Upper lobe of left lung (tissue), 6 donors: ENCODE results near the gene SLC25A1. TPM values are rescaled to one million over a fixed set of nuclear protein-coding genes. Genes with fewer than 3 reads are reported as not detected.
A peak's percentile ranks its signal among the peaks of the same experiment; 100 is the strongest.

Experiments
- ATAC-seq, 2 donors: fragments of 200-7000 bp; cut with Tn5 transposase; one replicate each; pipeline ENCODE4 v1.9.1; 2022; ENCODE audit warnings: mild to moderate bottlenecking in 2 of 2, moderate library complexity in 2 of 2; ENCODE audit not compliant: low FRiP score in 2 of 2
- DNase-seq, 2 donors: peaks; one replicate each; pipeline ENCODE4 v3.0.0-alpha.2; 2019 to 2020
- H3K27ac ChIP-seq, 4 donors: fragments of 200-600 bp; sonication (generic); one replicate each; pipeline ENCODE4 v1.5.1; 2016 to 2019
- H3K27me3 ChIP-seq, 4 donors: fragments of 200-600 bp; sonication (generic); one replicate each; pipeline ENCODE4 v1.5.1; 2017 to 2019
- H3K36me3 ChIP-seq, 4 donors: fragments of 200-600 bp; sonication (generic); one replicate each; pipeline ENCODE4 v1.5.1; 2016 to 2019
- H3K4me1 ChIP-seq, 4 donors: fragments of 200-600 bp; sonication (generic); one replicate each; pipeline ENCODE4 v1.5.1; 2018 to 2019
- H3K4me3 ChIP-seq, 4 donors: fragments of 200-600 bp; sonication (generic); one replicate each; pipeline ENCODE4 v1.5.1; 2017 to 2019; ENCODE audit warnings: mild to moderate bottlenecking in 2 of 4, moderate library complexity in 1 of 4
- H3K9me3 ChIP-seq, 4 donors: fragments of 200-600 bp; sonication (generic); one replicate each; pipeline ENCODE4 v1.5.1; 2018 to 2019
- EP300 ChIP-seq, 4 donors: sonication (generic); formaldehyde crosslinking; IDR thresholded peaks; one replicate each; pipeline ENCODE4 v1.5.1; 2017; ENCODE audit warnings: antibody characterized with exemption in 4 of 4, control low read depth in 2 of 4
- POLR2A ChIP-seq, 4 donors: fragments of 450-650 bp; IDR thresholded peaks; one replicate each; pipeline ENCODE4 v1.5.1; 2016 to 2017; ENCODE audit warnings: antibody characterized with exemption in 4 of 4, mild to moderate bottlenecking in 2 of 4
- POLR2AphosphoS5 ChIP-seq, 2 donors: sonication (generic); formaldehyde crosslinking; IDR thresholded peaks; one replicate each; pipeline ENCODE4 v1.5.1; 2017; ENCODE audit warnings: antibody characterized with exemption in 2 of 2
- WGBS, 2 donors: methylation state at CpG; one replicate each; pipeline ENCODE4 v1.1.5; 2017 to 2018; 5-methylcytosine and 5-hydroxymethylcytosine counted together
- total RNA-seq, 6 donors: library from RNA; depleted of rRNA in 4 of 6; stranded (reverse); fragments of >200 nt in 4 of 6; gene quantifications; one replicate each; pipeline versions ENCODE4 v1.1.0 to v1.2.1, GENCODE V29; 2016 to 2021
- TF ChIP-seq, protein P1 (sequence below), 6 experiments: fragments of 450-650 bp in 4 of 6; fragments of 200-600 bp in 2 of 6; sonication (generic) in 2 of 6; IDR thresholded peaks; one replicate each; pipeline ENCODE4 v1.5.1; 2016 to 2019; ENCODE audit warnings: antibody characterized with exemption in 6 of 6
- donor health status: DM: no; HTN: no; CAD: no; lungs with moderate emphysema.
- donor health status: DM: no; HTN: yes; CAD: no; lungs with severe emphysema.

The SLC25A1 gene
- total RNA-seq, 6 donors from 2014 or later = 26.2 to 82.1 (median 71.5) TPM

DNA sequence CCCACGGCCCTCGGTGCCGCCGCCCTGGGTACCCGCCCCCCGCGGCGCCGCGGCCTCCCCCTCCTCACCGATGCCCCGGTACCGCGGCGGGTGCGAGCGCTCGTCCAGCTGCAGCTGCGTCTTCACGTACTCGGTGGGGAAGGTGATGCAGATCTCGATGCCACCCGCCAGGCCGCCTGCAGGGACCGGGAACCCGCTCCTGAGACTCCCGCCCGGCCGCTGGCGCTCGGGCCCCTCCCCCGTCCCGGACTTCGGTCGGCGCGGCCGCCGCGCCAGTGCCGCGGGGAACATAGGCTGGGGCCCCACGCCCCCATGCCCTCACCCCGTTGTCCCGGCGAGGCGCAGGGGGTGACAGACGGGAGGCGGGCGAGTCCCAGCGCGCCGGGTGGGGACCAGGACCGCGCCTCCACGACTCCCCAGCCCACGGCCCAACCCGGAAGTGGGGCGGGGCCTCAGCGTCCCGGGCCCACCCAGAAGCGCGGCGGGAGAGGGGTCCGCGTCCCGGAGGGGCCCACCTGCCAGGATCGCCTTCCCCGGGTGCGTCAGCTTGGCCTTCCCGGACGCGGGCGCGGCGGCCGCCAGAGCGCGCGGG is 375 bp downstream of the SLC25A1 start:
- 0% methylated on average over 13 of the region's 80 CpGs; no CpG with 5 or more reads in 1 of the 2 donors for WGBS, 2 donors
- H3K4me1 ChIP-seq = peaks cover 29 to 46% (median 36%) of the 10 kb centered on the region in 4 donors
- TF ChIP-seq, protein P1, sequence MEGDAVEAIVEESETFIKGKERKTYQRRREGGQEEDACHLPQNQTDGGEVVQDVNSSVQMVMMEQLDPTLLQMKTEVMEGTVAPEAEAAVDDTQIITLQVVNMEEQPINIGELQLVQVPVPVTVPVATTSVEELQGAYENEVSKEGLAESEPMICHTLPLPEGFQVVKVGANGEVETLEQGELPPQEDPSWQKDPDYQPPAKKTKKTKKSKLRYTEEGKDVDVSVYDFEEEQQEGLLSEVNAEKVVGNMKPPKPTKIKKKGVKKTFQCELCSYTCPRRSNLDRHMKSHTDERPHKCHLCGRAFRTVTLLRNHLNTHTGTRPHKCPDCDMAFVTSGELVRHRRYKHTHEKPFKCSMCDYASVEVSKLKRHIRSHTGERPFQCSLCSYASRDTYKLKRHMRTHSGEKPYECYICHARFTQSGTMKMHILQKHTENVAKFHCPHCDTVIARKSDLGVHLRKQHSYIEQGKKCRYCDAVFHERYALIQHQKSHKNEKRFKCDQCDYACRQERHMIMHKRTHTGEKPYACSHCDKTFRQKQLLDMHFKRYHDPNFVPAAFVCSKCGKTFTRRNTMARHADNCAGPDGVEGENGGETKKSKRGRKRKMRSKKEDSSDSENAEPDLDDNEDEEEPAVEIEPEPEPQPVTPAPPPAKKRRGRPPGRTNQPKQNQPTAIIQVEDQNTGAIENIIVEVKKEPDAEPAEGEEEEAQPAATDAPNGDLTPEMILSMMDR (IDR thresholded peaks at IDR 0.05) = peak in 4 of 6 experiments; percentile 6 to 33 (median 20)
- TF ChIP-seq EP300 (IDR thresholded peaks at IDR 0.05) = no peak
- TF ChIP-seq POLR2A (IDR thresholded peaks at IDR 0.05) = peak in 1 of 4 donors; percentile 27
- ATAC-seq = peak in 1 of 2 donors; percentile 47
- DNase-seq = peak; percentile 48 to 92
- peak overlapping the region; percentile 78 to 98 (median 93) for H3K4me3 ChIP-seq
- no peaks in the 10 kb centered on the region for H3K9me3 ChIP-seq
- H3K27me3 ChIP-seq = no peaks in the 10 kb centered on the region
- peaks cover 0 to 8% (median 0%) of the 10 kb centered on the region in 4 donors for H3K36me3 ChIP-seq
- peak overlapping the region; percentile 83 to 89 (median 86) for H3K27ac ChIP-seq

DNA sequence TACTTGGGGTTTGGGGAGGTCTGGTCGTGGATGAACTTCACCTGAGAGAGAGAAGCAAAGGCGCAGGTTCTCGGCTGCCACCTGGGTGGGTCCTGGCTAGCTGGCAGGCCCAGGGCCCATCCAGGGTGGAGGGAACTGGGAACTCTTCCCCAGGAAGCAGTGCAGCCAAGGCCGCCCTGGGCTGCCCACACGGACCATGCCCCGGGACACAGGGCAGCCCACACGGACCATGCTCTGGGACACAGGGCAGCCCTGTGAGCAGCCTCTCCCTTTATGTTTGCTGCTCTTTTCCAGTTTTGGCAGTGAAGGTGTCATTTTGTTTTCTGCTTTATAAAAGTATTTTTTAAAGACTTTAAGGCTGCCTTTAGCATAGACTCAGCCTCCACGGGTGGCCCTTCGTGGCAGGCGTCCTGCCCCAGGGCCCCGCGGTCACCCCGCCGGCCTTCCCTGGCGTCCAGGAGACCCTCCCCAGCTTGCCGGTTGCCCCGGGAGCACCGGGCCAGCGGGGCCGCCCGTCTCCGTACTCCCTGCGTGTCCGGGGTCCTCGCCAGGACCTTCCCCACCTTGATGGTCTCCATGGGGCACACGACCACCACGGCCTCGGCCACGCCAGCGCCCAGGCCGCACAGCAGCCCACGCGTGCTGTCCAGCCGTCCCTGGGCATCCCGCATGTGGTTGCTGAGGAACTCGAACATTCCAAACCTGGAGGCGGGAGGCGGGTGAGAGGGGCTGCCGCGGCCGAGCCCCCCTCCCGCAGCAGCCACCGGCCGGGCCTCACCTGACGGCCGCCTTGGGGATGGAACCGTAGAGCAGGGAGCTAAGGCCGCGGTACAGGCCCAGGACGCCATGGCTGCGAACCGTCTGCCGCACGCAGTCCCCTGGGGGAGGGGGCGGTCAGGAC is 1.1 kb downstream of the SLC25A1 start:
- Histone ChIP-seq H3K9me3 (no peaks in the 10 kb centered on the region), H3K4me1 (peaks cover 36 to 53% (median 43%) of the 10 kb centered on the region in 4 donors), H3K27ac (peak overlapping the region; percentile 83 to 89 (median 86)), H3K27me3 (no peaks in the 10 kb centered on the region), H3K36me3 (peaks cover 0 to 8% (median 0%) of the 10 kb centered on the region in 4 donors), H3K4me3 (peak overlapping the region; percentile 78 to 98 (median 93))
- 50 to 71% methylated on average over 2 to 26 of the region's 55 CpGs for WGBS, 2 donors
- TF ChIP-seq POLR2AphosphoS5 (IDR thresholded peaks at IDR 0.05) = no peak
- TF ChIP-seq, protein P1 (IDR thresholded peaks at IDR 0.05) = no peak
- no peak for TF ChIP-seq POLR2A (IDR thresholded peaks at IDR 0.05)
- no peak for TF ChIP-seq EP300 (IDR thresholded peaks at IDR 0.05)
- ATAC-seq = no peak
- peak in 1 of 2 donors; percentile 85 for DNase-seq

DNA sequence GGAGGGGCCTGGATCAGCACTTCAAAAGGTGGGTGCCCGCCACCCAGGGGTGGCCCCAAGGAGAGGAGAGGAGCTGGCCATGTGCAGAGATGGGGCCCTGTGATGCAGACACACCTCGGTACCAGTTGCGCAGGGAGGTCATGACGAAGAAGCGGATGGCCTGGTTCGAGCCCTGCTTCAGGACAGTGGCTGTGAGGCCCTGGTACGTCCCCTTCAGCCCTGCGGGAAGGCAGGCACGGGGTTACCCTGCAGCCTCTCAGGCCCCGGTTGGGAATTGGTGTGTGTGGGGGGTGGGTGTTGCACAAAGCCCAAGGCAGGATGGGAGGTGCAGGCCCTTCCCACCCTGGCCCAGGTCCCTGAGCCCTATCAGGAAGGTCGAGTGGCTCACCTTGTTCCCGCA is 1.8 kb downstream of the SLC25A1 start:
- Histone ChIP-seq H3K4me3 (no peak overlapping the region), H3K9me3 (no peaks in the 10 kb centered on the region), H3K36me3 (peaks cover 0 to 8% (median 0%) of the 10 kb centered on the region in 4 donors), H3K27me3 (no peaks in the 10 kb centered on the region), H3K27ac (no peak overlapping the region), H3K4me1 (peaks cover 42 to 60% (median 48%) of the 10 kb centered on the region in 4 donors)
- no peak for ATAC-seq
- DNase-seq = no peak
- WGBS, 2 donors = 84% methylated on average over 12 of the region's 12 CpGs; no CpG with 5 or more reads in 1 of the 2 donors
- no peak for TF ChIP-seq EP300 (IDR thresholded peaks at IDR 0.05)
- TF ChIP-seq POLR2AphosphoS5 (IDR thresholded peaks at IDR 0.05) = no peak
- TF ChIP-seq, protein P1 (IDR thresholded peaks at IDR 0.05) = no peak
- TF ChIP-seq POLR2A (IDR thresholded peaks at IDR 0.05) = no peak

DNA sequence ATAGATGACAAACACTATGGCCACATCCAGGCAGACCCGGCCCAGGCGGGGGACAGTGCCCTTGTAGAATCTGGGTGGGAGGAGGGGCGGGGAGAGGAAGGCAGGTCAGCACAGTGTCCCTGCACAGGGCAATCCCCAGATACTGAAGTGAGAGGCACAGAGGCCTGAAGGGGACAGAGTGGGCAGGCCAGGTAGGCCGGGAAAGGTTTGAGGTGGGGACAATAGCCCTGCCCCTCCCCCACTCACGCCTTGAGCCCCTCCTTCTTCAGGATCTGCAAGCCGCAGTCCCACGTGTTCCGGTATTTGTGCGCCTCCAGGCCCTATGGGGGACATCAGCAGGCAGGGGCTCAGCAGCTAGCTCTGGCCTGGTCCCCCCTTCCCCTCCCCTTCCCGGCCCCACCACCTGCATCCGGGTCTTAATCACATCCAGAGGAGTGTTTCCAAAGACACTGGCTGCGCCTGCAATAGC is 2.3 kb downstream of the SLC25A1 start:
- DNase-seq (no peak), ATAC-seq (no peak)
- H3K4me1 ChIP-seq = peaks cover 42 to 61% (median 48%) of the 10 kb centered on the region in 4 donors
- H3K27ac ChIP-seq = no peak overlapping the region
- H3K4me3 ChIP-seq = no peak overlapping the region
- no peaks in the 10 kb centered on the region for H3K27me3 ChIP-seq
- 71 to 72% methylated on average over 11 to 12 of the region's 12 CpGs for WGBS, 2 donors
- peaks cover 0 to 8% (median 0%) of the 10 kb centered on the region in 4 donors for H3K36me3 ChIP-seq
- no peaks in the 10 kb centered on the region for H3K9me3 ChIP-seq
- TF ChIP-seq, protein P1 (IDR thresholded peaks at IDR 0.05) = no peak
- no peak for TF ChIP-seq EP300 (IDR thresholded peaks at IDR 0.05)
- TF ChIP-seq POLR2AphosphoS5 (IDR thresholded peaks at IDR 0.05) = no peak
- TF ChIP-seq POLR2A (IDR thresholded peaks at IDR 0.05) = no peak
